Forelimb muscle (tissue), 1 donor: ENCODE results near the gene LGR4. TPM values are rescaled to one million over a fixed set of nuclear protein-coding genes. Genes with fewer than 3 reads are reported as not detected.

Source experiments
- DNase-seq: peaks from one replicate; pipeline ENCODE4 v3.0.0-alpha.2; 2013; ENCODE audit warnings: low read depth
- polyA plus RNA-seq: library from polyadenylated mRNA; unstranded; fragments of 120-200 nt; gene quantifications from one replicate; pipeline ENCODE4 v1.2.1, GENCODE V29; 2013; ENCODE audit not compliant: insufficient read length

Gene LGR4
- polyA plus RNA-seq, 1 donor, result 27.5 TPM

DNA sequence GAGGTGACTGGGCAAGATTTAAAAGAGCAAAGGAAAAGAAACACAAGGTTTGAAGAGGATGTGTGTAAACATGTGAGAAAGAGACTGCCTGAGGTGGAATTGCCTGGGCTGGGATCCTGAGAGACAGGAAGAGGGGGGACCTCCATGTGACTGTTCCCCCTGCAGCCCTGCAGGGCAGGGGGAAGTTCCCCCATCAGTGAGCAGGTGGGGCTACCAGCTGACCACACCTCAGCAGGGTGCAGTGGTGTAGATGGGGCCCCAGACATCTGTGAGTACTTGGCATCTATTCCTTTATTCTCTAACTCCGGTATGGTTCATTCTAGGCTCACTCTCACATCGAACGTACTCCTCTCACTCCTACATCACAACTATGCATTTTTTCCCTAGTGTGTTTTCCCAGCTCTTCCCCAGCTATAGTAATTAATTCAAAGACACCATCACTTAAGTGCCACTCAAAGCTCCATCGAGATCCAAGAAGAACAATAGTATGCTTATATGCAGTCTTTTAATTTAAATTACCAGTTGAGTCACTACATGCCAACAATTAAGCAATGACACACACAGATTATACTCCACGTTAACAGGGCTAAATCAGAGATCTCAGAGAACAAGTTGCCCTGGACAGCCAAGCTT lies 42.7 kb downstream of the LGR4 start:
- DNase-seq, result no peak

DNA sequence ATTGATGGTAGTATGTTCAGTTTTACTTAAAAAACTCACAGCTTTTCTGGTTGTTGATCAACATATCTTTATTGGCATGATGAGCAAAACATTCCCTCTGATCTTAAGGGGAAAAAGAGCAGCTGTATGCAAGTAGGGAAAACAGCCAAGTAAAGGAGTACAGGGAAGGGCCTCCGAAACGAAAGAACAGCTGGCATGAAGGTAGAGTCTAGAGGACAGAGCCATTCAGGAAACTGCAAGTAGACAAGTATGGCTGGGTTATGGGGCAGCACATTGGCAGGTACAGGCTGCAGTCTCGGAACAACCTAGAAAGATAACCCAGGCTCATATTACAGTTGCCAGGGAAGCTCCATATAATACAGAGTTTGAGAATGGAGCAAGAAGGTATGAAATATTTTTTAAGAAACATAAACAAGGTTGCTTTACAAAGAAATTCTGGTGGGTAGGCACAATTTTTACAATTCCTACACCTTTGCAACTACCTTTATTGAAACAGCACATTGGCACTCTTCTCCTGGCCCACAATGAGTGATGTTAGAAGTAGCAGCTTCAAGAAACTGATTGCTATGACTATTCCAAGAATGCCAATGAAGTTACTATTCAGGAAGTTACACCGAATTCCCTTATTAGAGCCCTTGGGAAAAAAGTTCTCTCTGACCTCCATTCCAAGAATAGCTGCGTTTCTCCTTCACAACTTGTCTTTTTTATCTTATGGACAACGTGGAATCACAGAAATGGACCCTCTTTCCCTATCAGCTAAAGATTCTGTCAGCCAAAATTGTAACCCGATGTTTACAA lies 45.2 kb downstream of the LGR4 start:
- DNase-seq, result no peak

DNA sequence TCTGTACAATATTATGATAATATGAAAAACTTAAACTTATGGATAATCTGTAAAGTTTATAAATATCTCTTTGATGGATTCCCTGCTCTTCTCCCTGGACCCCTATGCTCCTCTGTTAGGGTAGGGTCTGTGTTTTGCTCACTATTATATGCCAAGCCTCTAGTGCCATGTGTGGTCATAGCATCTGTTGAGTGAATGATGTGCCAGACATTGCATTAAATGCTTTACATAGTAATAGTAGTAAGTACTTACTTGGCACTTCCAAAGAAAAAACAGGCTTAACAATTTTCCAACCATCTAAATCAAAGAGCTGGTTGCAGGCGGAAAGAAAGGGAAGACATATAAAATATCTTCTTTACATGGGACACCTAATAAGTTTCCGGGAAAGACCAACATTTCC lies 46.8 kb downstream of the LGR4 start:
- no peak for DNase-seq

DNA sequence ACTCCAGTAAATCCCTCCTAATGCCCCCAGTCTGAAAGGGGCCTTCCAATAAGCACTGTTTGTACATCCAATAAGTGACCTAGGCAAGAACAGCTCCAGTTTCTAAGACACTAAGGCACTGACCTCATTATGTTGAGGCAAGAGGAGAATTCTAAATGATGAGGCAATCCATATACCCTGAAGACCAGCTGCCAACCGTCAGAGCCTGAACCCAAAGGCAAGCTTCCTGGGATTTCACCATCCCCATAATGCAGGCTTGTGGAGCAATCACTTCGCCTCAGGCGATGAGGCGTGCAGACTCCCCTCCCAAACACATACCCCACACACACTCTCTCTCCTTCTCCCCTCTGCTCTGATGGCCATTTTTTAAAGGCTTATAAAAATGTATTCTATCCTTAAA lies 49.5 kb downstream of the LGR4 start:
- DNase-seq, result no peak

DNA sequence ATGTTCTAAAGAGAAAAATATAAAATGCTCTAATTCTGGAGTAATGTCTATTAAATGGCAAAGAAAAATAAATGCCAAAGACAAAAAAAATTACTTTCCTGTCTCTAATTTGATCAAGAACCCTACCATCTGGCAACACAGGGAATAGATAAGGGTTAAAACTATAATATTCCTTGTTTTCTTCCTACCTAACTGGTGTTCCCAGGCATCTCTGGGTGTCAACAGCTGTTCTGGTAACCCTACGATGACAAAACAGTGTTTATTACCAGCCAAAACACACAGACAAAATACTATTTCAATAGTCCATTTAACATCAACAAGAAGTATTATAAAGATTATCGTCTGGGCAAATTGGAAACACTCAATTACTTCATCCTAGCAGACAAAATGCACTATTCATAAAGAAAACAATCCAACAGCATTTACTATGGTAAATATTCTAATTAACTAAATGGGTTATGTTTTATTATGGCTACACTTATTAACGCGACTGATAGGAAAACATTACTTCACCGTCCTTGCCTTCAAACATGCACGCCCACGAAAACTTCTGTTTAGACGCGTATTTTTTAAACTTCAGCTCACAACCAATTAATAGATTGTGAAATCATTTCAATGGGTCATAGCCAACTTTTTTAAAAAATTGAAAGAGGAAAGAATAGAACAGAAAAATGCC lies 50.6 kb downstream of the LGR4 start:
- no peak for DNase-seq

DNA sequence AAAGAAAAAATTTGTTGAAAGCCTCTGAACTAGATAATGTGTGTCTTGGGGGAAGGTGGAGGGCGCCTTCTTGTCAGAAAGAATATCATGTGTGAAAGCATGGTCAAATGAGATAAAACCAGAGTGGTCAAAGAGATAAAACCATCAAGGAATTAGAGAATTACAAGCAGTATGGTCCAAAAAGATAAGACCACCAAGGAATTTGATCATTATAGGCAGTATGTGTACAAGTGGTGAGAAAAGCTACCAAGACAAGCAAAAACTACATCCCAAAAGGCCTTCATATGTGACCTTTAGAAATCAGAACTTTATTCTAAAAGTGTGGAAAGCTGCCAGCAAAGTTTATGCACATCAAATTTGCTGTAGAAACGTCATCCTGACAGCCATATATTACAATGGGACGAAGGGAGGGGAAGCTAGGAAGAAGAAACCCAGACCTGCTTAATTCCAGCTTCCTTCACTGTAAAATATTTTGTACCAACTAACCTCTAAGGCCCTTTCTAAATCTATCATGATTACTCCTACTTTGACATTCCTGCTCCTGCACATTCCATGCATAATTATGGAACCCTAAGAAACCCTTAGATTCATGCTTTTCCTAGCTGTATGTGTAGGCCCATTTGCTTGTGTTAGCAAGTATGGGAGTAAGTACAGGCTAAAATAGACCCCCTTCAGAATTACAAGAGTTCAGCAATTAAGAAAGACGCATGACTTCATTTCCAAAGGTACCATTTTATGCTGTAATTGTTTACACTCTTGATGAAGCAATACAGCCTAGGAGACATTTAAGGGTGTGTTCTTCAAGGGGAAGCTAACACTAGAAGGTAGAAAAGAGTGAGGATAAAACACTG lies 51.6 kb downstream of the LGR4 start:
- DNase-seq, result no peak

DNA sequence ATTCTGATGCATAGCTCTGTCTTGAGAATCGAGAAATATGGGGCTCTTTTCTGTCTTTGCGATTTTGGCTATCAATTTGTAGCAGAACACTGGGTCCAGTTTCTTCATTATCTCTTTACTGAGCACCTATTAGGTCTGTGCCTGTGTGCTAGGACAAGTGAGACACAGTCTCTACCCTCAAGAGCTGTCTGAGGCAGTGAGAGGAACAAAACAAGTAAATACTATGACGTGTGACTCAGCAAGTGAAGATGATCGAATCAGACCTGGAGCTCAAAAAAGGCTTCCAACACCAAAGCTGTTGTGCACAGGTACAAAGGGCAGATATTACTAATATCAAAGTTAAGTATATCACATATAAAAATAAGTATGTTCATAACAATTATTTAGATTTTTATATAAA lies 52.4 kb downstream of the LGR4 start:
- no peak for DNase-seq

DNA sequence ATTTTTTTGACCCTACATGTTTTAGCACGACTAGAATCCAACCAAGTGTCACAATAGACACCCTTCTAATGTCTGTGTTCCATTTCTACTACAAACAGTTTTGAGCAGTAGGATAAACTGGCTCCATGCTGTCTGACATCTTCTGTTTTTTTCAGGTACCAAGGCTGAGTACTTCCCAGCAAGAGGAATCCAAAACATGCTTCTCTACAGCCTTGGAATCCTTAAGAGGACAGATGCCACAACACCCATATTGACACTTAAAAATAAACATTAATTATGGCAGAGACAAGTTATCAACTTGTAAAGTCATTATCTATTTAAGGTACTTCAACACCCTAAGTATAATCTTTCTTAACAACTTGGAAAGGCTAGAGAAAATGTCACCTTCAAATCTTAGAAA lies 54.2 kb downstream of the LGR4 start:
- DNase-seq, result no peak

DNA sequence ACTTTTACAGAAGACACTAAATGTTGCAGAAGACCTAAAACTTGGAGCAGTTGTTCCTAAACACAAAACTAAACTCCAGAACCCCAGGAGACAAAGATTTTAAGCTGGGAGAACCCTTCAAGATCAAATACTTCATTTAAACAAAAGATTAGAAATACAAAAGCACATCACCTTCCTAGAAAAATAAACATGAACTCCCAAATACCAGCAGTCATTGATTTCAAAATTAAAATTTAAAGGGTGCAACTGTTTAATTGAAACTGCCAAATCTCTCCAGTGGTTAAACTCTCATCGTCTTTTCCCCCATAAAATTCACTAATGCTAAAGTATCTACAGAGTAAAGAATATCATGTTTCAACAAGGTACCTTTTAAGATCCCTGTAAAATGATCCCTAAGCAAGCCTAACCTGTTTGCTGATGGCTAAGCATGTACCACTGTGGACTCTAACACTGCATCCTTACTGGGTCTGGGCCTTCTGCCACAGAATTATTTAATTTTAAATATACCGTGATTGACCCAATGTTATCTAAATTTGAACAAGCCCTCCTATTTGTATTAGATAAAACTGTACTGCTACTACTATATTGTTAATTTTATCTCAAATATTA lies 55.9 kb downstream of the LGR4 start:
- no peak for DNase-seq

DNA sequence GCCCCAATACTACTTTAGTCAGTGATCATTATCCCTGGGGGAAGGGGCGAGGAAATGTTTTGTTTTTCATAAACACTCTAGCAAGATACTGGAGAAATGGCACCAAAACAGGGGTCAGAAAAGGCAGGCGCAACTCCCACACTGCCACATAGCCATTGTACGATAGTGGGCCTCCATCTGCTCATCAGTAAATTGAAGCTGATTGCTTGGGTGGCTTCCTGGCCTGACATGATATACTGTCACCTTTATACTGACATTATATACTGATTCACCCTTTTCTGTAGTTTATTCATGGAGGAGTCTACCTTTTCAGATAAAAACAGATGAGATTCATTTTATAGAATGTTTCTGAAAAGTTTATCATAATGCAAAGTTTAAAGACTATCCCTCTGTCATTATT lies 57.9 kb downstream of the LGR4 start:
- DNase-seq, result no peak

DNA sequence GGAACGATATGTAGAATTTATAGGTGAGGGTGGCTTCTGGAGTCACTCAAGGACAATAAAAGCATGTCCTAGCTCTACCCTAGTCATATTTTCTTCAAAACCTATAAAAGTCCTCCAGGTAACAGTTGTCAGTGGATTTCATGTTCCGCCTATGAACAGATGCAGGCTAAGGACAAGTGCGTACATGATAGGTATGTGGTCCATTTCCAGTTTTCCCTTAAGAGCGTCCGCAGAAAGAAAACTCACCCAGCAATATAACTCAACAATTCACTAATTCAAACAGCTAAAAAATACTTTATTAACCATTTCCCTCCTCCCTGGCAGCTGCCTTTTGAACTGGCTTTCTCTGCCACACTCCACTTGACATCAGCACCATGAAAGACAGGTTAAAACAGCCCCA lies 59.4 kb downstream of the LGR4 start:
- DNase-seq, result no peak

DNA sequence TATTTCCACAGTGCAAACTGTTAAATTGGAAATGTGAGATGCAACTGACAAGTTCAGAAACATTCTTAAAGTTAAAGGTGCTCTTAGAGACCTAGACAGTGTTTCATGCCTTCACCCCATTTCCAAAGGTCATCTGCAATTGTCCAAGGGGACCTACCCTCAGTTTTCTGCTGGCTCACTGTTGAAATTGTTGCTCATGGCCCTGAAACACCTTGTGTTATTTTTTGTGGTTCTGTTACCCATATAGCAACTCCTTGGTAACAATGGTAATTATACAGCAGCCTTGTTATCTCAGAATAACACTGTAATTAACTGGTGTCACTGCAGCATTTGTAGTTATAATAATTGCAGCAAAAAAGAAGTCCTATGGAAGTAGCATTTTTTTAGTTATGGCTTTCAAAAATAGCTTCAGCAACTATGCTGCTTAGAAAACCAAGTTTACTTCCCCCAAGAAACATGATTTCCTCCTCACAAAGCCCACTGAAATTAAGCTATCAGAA lies 60.3 kb downstream of the LGR4 start:
- no peak for DNase-seq

DNA sequence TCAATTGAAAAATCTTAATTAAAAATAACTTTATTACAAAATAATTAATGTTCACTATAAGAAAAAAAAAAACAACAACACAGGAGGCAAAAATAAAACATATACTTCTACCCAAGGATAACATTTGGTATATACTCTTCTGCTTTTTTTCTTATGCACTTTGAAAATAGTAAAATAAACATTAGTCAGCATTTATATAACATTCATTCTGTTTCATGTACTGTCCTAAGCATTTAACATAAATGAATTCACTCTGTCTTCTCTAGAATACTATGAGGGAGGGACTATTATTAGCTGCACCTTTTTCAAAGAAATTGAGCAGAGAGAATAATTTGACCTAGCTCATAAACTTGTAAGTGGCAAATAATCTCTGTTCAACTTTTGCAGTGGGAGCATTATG lies 61.3 kb downstream of the LGR4 start:
- no peak for DNase-seq

DNA sequence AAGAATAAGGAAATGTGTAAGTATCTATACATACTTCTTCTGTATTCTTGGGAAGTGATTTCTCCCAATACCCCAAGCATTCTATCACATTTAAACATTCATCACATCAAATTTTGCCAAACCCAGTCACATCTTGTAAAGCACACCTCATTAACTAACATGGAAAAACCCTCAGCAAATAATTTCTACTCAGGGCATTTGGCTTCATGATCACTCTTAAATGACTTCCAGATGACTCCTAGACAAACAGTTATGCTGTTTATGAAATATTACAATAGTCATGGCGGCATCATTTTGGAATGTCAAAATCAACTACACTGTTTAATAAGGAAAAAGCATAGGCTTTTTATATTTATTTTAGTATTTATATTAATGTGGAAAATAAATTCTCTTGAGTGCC lies 62.3 kb downstream of the LGR4 start:
- DNase-seq, result no peak

DNA sequence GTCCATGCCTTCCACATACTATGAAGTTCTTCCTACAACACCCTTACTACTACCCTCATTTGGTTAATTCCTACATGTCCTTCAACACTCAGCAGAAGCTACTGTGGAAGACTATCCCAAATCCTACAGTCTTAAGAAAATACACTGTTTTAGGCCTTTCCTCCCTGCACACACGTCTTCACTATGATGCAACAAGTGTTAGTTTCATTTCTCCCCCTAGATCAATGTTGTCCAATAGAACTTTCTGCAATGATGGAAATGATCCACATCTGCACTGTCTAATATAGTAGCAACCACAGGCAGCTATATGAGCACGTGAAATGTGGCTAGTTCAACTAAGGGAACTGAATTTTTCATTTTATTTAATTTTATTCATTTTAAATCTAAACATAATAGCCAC lies 62.8 kb downstream of the LGR4 start:
- no peak for DNase-seq

DNA sequence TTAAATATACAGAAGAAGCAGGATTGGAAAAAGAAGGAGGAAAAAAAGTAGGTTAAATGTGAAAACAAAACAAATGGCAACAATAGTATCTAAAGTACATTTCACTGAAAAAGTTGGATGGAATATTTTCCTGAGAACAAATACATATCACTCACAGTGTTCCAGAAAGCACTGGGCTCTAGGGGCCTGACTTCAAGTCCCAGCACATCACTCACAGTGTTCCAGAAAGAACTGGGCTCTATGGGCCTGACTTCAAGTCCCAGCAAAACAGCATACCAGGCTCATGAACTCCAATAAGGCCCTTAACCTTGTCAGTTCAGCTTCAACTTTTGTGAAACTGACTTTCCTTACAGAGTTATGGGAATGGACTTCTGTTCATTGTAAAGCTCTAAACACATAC lies 63.5 kb downstream of the LGR4 start:
- no peak for DNase-seq

DNA sequence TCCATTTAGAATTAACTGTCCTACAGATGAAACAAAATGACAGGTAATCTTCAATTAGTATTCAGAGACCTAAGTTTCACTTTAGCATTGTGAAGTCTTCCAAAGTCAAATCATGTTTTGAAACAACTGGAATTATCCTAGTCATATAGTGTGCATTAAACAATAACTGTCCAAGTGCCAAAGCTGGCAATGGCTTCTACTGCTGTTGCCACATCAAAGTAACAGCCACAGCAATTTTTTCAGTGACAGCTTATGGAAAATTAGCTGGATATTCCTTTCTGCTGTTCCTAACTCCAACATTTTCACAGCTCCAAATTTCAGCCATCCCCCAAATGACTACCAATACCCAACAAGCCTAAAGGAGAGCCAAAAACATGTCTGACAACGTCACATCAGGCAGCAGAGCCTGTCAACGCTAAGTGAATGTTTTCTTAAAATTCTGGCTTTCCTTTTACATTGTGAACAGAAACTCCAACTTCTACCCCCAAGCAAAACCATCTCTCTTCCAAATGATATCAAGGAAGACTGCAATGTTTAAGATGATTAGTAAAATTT lies 64.3 kb downstream of the LGR4 start:
- no peak for DNase-seq

DNA sequence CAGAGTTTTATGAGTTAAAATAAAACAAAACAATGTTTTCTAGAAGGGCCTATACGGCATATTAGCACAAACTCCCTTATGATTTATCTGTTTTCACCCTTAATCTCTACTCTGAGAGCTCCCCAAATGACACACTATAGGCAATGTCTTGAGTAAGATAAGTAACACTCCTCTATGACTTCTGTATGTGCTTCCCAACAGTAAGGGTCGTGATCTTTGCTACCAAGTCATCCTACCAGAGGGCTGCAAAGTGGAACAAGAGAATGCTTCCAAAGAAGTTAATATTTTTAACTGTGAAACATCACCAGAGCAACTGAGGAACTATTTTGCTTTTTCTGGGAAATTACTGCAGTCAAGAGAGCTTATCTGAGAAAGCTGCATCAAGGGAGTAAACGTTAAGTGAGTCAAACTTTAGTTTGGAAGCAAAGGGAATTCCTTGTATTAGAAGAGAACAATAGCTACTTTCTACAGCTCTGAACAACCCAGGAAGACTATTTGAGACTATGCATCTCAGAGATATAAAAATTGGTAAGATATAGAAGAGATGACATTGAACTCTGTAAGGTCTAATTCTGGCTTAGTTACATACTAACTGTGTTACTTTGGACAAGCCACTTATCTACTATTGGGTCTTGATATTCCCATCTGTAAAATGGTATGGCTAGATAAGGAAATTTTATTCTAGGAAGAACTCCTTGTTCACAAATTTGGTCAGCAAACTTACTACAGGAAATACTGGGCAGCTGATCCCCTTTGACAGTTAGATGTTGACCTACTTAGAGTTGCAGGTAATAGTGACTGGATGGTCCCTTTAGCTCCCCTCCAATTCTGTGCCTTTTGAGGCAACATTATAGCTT lies 65.9 kb downstream of the LGR4 start:
- DNase-seq, result no peak

DNA sequence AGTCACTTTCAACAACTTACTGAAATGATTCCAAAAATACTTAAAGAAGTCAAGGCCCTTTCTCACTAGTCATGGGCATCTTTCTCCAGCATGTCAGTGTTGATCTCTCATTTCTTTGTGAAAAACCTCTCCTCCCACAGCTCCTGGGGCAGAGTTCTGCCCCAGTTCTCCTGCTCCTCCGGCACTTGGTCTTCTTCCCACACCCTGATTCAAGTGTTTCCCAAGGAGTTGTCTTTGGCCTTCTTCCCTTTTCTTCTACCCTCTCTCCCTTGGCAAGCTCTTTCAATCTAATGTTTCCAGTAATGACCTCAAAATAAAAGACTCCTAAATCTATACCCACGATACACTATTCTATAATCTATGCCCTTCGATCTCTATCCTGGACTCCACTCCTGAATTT lies 67.5 kb downstream of the LGR4 start:
- no peak for DNase-seq

DNA sequence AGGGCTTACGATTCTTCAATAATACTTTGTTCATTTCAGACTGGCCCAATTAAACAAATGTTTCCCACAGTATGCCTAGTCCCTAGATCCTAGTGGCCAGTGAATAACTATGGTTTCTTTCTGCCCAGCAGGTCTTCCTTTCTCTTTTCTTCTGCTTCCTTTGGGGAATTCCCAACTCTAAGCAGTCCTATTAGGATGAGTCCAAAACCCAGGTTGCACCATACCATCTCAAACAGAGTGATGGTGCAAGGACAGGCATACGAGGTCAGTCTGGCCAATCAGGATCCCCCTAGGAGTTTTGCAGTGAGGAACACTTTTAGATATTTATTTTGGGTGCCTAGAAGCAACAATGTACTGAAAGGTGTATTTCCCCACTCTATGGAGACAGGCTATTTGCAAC lies 68.2 kb downstream of the LGR4 start:
- DNase-seq, result no peak
